HCT116 (cell line): ENCODE measurements around the gene CIZ1. TPM values are rescaled to one million over a fixed set of nuclear protein-coding genes. Genes with fewer than 3 reads are reported as not detected.

Experiments
- ATAC-seq: fragments of 200-7000 bp; cut with Tn5 transposase; 2 replicates; pipeline ENCODE4 v1.9.1; 2020; ENCODE audit warnings: mild to moderate bottlenecking, moderate library complexity
- BruUV-seq: library from RNA; stranded (reverse); fragments of 400-500 nt; replicated peaks from 2 replicates; lab custom pipeline; 2021; lab: Mats Ljungman, UMichigan
- CTCF ChIA-PET: fragments of 300-600 bp; sonication (Branson Sonifier 250); formaldehyde crosslinking; loops from one replicate; lab custom pipeline; 2021; ENCODE audit warnings: antibody characterized with exemption; lab: Charles Lee
- POLR2A ChIA-PET: fragments of 300-600, 350-600 bp; sonication (Branson Sonifier 250); formaldehyde crosslinking; loops from one replicate; lab custom pipeline; 2021; ENCODE audit warnings: antibody characterized with exemption; lab: Charles Lee
- RAD21 ChIA-PET, 2 experiments: fragments of 300-600 bp; sonication (Branson Sonifier 250); formaldehyde crosslinking; loops; one replicate each; lab custom pipeline; 2023; ENCODE audit warnings: low total read pairs in 2 of 2; ENCODE audit not compliant: uncharacterized antibody in 2 of 2, unreplicated experiment in 2 of 2, low non-redundant PET in 1 of 2; lab: Charles Lee
- DNase-seq: peaks from one replicate; pipeline ENCODE4 v3.0.0-alpha.2; 2010; ENCODE audit warnings: low read depth, low spot score
- H2AFZ ChIP-seq: fragments of 200-600 bp; shearing (Covaris generic), sonication (generic); 2 replicates; pipeline ENCODE4 v1.6.1; 2017; ENCODE audit warnings: low read depth, mixed run types, mixed read lengths, antibody characterized with exemption, low read length; ENCODE audit not compliant: poor library complexity, severe bottlenecking
- H3K27ac ChIP-seq: 2 replicates; pipeline ENCODE4 v1.5.1; 2012; ENCODE audit warnings: low read depth, low read length
- H3K27me3 ChIP-seq: fragments of 200-600 bp; sonication (generic); 2 replicates; pipeline ENCODE4 v1.6.1; 2016; ENCODE audit warnings: mixed run types, low read length, mixed read lengths; ENCODE audit not compliant: insufficient read depth
- H3K36me3 ChIP-seq, 2 experiments: fragments of 200-500 bp in 1 of 2; fragments of 200-600 bp in 1 of 2; sonication (Bioruptor generic) in 1 of 2; sonication (generic) in 1 of 2; 2 replicates each; pipeline versions ENCODE4 v1.5.1 to v1.6.1; 2014 to 2016; ENCODE audit warnings: low read length in 2 of 2, inconsistent platforms in 1 of 2, mixed read lengths in 1 of 2, mixed run types in 1 of 2; ENCODE audit not compliant: insufficient read depth in 2 of 2, control insufficient read depth in 1 of 2
- H3K4me1 ChIP-seq, 2 experiments: fragments of 200-600 bp in 1 of 2; sonication (generic) in 1 of 2; 2 replicates each; pipeline versions ENCODE4 v1.5.1 to v1.6.1; 2012 to 2017; ENCODE audit warnings: low read length in 2 of 2, inconsistent platforms in 1 of 2, mild to moderate bottlenecking in 1 of 2, mixed read lengths in 1 of 2, mixed run types in 1 of 2, moderate library complexity in 1 of 2; ENCODE audit not compliant: insufficient read depth in 2 of 2, control insufficient read depth in 1 of 2
- H3K4me2 ChIP-seq: fragments of 200-600 bp; sonication (generic); 2 replicates; pipeline ENCODE4 v1.6.1; 2017; ENCODE audit warnings: mixed run types, low read length, mixed read lengths
- H3K4me3 ChIP-seq, 2 experiments: fragments of 200-600 bp in 1 of 2; sonication (generic) in 1 of 2; replicated peaks in 1 of 2; 2 replicates each; pipeline ENCODE4 v1.5.1; 2011 to 2016; ENCODE audit warnings: low read length in 2 of 2, control low read depth in 1 of 2, low read depth in 1 of 2, mild to moderate bottlenecking in 1 of 2, mixed read lengths in 1 of 2, mixed run types in 1 of 2
- H3K79me2 ChIP-seq: fragments of 200-600 bp; sonication (generic); 2 replicates; pipeline ENCODE4 v1.6.1; 2017; ENCODE audit warnings: mild to moderate bottlenecking, mixed run types, low read length, moderate library complexity, mixed read lengths; ENCODE audit not compliant: insufficient read depth
- H3K9ac ChIP-seq: fragments of 200-600 bp; sonication (generic); 2 replicates; pipeline ENCODE4 v1.6.1; 2016; ENCODE audit warnings: low read length, mixed read lengths
- H3K9me2 ChIP-seq: fragments of 200-600 bp; sonication (generic), shearing (Covaris generic); 2 replicates; pipeline ENCODE4 v1.6.1; 2017; ENCODE audit warnings: mixed run types, mild to moderate bottlenecking, moderate library complexity; ENCODE audit not compliant: insufficient read depth
- H3K9me3 ChIP-seq, 2 experiments: fragments of 200-500 bp in 1 of 2; fragments of 200-600 bp in 1 of 2; sonication (Bioruptor generic) in 1 of 2; sonication (generic) in 1 of 2; 2 replicates each; pipeline ENCODE4 v1.6.1; 2014 to 2017; ENCODE audit warnings: low read length in 2 of 2, mixed read lengths in 2 of 2, inconsistent platforms in 1 of 2, low read depth in 1 of 2, mild to moderate bottlenecking in 1 of 2, mixed run types in 1 of 2, moderate library complexity in 1 of 2; ENCODE audit not compliant: control insufficient read depth in 1 of 2, insufficient read depth in 1 of 2
- H4K20me1 ChIP-seq: fragments of 200-600 bp; sonication (generic), shearing (Covaris generic); 2 replicates; pipeline ENCODE4 v1.6.1; 2017; ENCODE audit warnings: mixed run types, mild to moderate bottlenecking, moderate library complexity; ENCODE audit not compliant: insufficient read depth
- EGR1 ChIP-seq: IDR thresholded peaks from 2 replicates; pipeline ENCODE4 v1.6.1; 2012; ENCODE audit warnings: low read depth
- ELF1 ChIP-seq: IDR thresholded peaks from 2 replicates; pipeline ENCODE4 v1.6.1; 2012; ENCODE audit warnings: low read depth, borderline replicate concordance
- POLR2AphosphoS5 ChIP-seq: IDR thresholded peaks from 2 replicates; pipeline ENCODE4 v1.6.1; 2011; ENCODE audit warnings: mild to moderate bottlenecking, low read depth, low read length, moderate library complexity
- YY1 ChIP-seq: IDR thresholded peaks from 2 replicates; pipeline ENCODE4 v1.6.1; 2011; ENCODE audit warnings: low read length, low read depth, moderate library complexity, mild to moderate bottlenecking; ENCODE audit not compliant: insufficient replicate concordance; ENCODE audit errors: extremely low read depth
- intact Hi-C: fragments of 100-400 bp; cut with micrococcal nuclease; formaldehyde crosslinking; loops from 2 replicates; pipeline ENCODE4 v1.10.0; 2022
- total RNA-seq: library from RNA; stranded (reverse); gene quantifications from one replicate; pipeline ENCODE4 v1.2.1, GENCODE V29; 2021; ENCODE audit not compliant: unreplicated experiment
- TF ChIP-seq, protein P1 (sequence below): IDR thresholded peaks from 2 replicates; pipeline ENCODE4 v1.6.1; 2012

CIZ1 gene
- total RNA-seq, 1 experiment from 2014 or later = 144 TPM

DNA sequence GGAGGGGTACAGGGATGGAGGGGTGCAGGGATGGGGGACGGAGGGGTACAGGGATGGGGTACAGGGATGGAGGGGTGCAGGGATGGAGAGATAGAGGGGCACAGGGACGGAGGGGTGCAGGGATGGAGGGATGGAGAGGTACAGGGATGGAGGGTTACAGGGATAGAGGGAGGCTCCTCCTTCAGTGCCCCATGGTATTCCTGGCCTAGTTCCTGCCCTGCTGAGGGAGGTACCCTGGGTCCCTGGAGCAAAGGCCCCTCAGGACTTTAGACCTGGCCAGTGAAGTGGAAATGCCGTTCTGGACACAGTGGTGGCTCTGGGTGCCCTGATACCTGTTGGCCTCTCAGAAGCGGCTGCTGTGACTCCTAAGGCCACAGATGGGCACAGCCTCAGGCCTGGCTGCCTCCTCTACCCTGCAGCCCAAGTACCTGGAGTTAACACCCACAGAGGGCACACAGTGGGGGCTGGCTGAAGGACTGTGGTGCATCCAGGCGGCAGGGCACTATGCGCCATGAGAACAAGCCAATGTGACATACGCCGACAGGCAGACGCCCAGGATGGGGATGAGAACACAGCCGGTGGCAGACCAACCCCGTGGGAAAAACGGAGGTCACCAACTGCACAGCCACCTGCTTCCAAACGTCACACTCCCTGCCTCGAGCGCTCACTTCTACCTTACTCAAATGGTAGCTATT is 72.3 kb downstream of the CIZ1 start:
- H3K27me3 ChIP-seq = no peaks in the 10 kb centered on the region
- no peak overlapping the region for H3K9ac ChIP-seq
- ChIA-PET CTCF (no interaction called here), RAD21 (no interaction called here), POLR2A (no interaction called here)
- no peak for DNase-seq
- H3K4me3 ChIP-seq = no peak overlapping the region
- TF ChIP-seq EGR1 (no peak), POLR2AphosphoS5 (0 out of 2 replicates have a peak, but pooled peaks have one; percentile 13)
- H3K4me1 ChIP-seq = peaks cover 3 to 4% of the 10 kb centered on the region in 2 experiments; a peak in 3 of 4 replicates
- no peaks in the 10 kb centered on the region for H4K20me1 ChIP-seq
- H3K27ac ChIP-seq = no peak overlapping the region
- peaks cover 6 to 21% of the 10 kb centered on the region in 2 experiments; a peak in 3 of 4 replicates for H3K36me3 ChIP-seq
- no peak overlapping the region for H3K4me2 ChIP-seq
- no peaks in the 10 kb centered on the region for H3K9me2 ChIP-seq
- no TSS peak for BruUV-seq
- ATAC-seq = no peak
- H2AFZ ChIP-seq = no peak overlapping the region
- H3K9me3 ChIP-seq = no peaks in the 10 kb centered on the region
- intact Hi-C loops = no loop called here
- H3K79me2 ChIP-seq = peaks cover 5% of the 10 kb centered on the region; the same call in 1 of the 2 replicates

GRCh38 chr9:128118472-128118857 is 72.9 kb downstream of the CIZ1 start:
- H3K4me2 ChIP-seq = no peak overlapping the region
- 0 out of 2 replicates have a peak, but pooled peaks have one; percentile 2 for ATAC-seq
- no peaks in the 10 kb centered on the region for H4K20me1 ChIP-seq
- peaks cover 6 to 15% of the 10 kb centered on the region in 2 experiments; a peak in 3 of 4 replicates for H3K36me3 ChIP-seq
- ChIA-PET CTCF (interaction anchor here (0.7 to 1.8 kb wide), 14 partner anchors 10 to 198 kb away, joined by 3 to 14 read pairs (median 6); partner anchors contain the start of genes PIP5KL1 and PTGES2), POLR2A (no interaction called here), RAD21 (interaction anchor here in 1 of 2 experiments (0.9 kb wide), 1 partner anchor 21 kb away, joined by 4 read pairs; no protein-coding TSS in a partner anchor)
- no peak for DNase-seq
- no peaks in the 10 kb centered on the region for H3K27me3 ChIP-seq
- H3K9me2 ChIP-seq = no peaks in the 10 kb centered on the region
- no peaks in the 10 kb centered on the region; the same call in 1 of the 2 replicates for H3K79me2 ChIP-seq
- H3K4me1 ChIP-seq = peaks cover 3 to 4% of the 10 kb centered on the region in 2 experiments; a peak in 3 of 4 replicates
- no peak overlapping the region for H2AFZ ChIP-seq
- no peak overlapping the region for H3K27ac ChIP-seq
- BruUV-seq = no TSS peak
- no peaks in the 10 kb centered on the region for H3K9me3 ChIP-seq
- intact Hi-C loops = no loop called here
- no peak overlapping the region for H3K4me3 ChIP-seq
- no peak overlapping the region for H3K9ac ChIP-seq
- TF ChIP-seq, protein P1, sequence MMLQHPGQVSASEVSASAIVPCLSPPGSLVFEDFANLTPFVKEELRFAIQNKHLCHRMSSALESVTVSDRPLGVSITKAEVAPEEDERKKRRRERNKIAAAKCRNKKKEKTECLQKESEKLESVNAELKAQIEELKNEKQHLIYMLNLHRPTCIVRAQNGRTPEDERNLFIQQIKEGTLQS = no peak
- TF ChIP-seq YY1 = no peak
- TF ChIP-seq ELF1 = no peak
